WTC11 (cell line): ENCODE measurements around the gene MAP3K21. TPM values are rescaled to one million over a fixed set of nuclear protein-coding genes. Genes with fewer than 3 reads are reported as not detected.

Source experiments
- ATAC-seq: fragments of 200-7000 bp; cut with Tn5 transposase; 2 replicates; pipeline ENCODE4 v1.10.0; 2021; ENCODE audit warnings: mild to moderate bottlenecking, moderate library complexity
- CTCF ChIA-PET: fragments of 300-600 bp; sonication (Branson Sonifier 250); formaldehyde crosslinking; loops from one replicate; lab custom pipeline; 2021; ENCODE audit warnings: antibody characterized with exemption; lab: Charles Lee
- POLR2A ChIA-PET: fragments of 350-600 bp; sonication (Branson Sonifier 250); formaldehyde crosslinking; loops from one replicate; lab custom pipeline; 2021; ENCODE audit warnings: antibody characterized with exemption; lab: Charles Lee
- DNase-seq: peaks from one replicate; pipeline ENCODE4 v3.0.0; 2021; ENCODE audit warnings: low spot score
- H3K27ac Mint-ChIP-seq: 2 replicates; pipeline ENCODE4 v1.8.0; 2021; ENCODE audit warnings: mixed read lengths
- H3K27me3 Mint-ChIP-seq: 2 replicates; pipeline ENCODE4 v1.8.0; 2021; ENCODE audit warnings: low read depth, mild to moderate bottlenecking, moderate library complexity, mixed read lengths
- H3K36me3 Mint-ChIP-seq: 2 replicates; pipeline ENCODE4 v1.8.0; 2021; ENCODE audit warnings: mixed read lengths
- H3K4me1 Mint-ChIP-seq: 2 replicates; pipeline ENCODE4 v1.8.0; 2022; ENCODE audit warnings: mixed read lengths
- H3K4me3 Mint-ChIP-seq: 2 replicates; pipeline ENCODE4 v1.8.0; 2021; ENCODE audit warnings: mild to moderate bottlenecking, moderate library complexity, mixed read lengths
- H3K9me3 Mint-ChIP-seq: 2 replicates; pipeline ENCODE4 v1.8.0; 2021; ENCODE audit warnings: mixed read lengths
- ARID4B ChIP-seq: sonication (generic); formaldehyde crosslinking; IDR thresholded peaks from 2 replicates; pipeline ENCODE4 v1.8.0; 2023; ENCODE audit warnings: missing genetic modification reagents, mild to moderate bottlenecking, borderline replicate concordance
- CTCF ChIP-seq: fragments of 200-600 bp; IDR thresholded peaks from 2 replicates; pipeline ENCODE4 v1.8.0; 2022; ENCODE audit warnings: antibody characterized with exemption
- ELF4 ChIP-seq: sonication (generic); formaldehyde crosslinking; IDR thresholded peaks from 2 replicates; pipeline ENCODE4 v1.8.1; 2022; ENCODE audit warnings: low read depth, mild to moderate bottlenecking, moderate library complexity, missing genetic modification reagents
- EMX1 ChIP-seq: fragments of 250-450 bp; sonication (Bioruptor Pico); IDR thresholded peaks from 2 replicates; pipeline ENCODE4 v1.8.0; 2021; ENCODE audit warnings: mild to moderate bottlenecking
- FOXP1 ChIP-seq: sonication (generic); formaldehyde crosslinking; IDR thresholded peaks from 2 replicates; pipeline ENCODE4 v1.8.0; 2022; ENCODE audit warnings: missing genetic modification reagents, mild to moderate bottlenecking, moderate library complexity, borderline replicate concordance
- HMGA2 ChIP-seq: fragments of 250-450 bp; sonication (Bioruptor Pico); IDR thresholded peaks from 2 replicates; pipeline ENCODE4 v1.4.0; 2021; ENCODE audit warnings: mild to moderate bottlenecking, moderate library complexity
- IRF1 ChIP-seq: sonication (generic); formaldehyde crosslinking; IDR thresholded peaks from 2 replicates; pipeline ENCODE4 v1.8.0; 2023; ENCODE audit warnings: missing genetic modification reagents
- JAZF1 ChIP-seq: fragments of 250-450 bp; sonication (Bioruptor Pico); IDR thresholded peaks from 2 replicates; pipeline ENCODE4 v1.9.0; 2021; ENCODE audit warnings: moderate library complexity, mild to moderate bottlenecking, inconsistent platforms
- MXD4 ChIP-seq: fragments of 250-450 bp; sonication (Bioruptor Pico); IDR thresholded peaks from 2 replicates; pipeline ENCODE4 v1.8.0; 2021; ENCODE audit warnings: mild to moderate bottlenecking, moderate library complexity, borderline replicate concordance
- NFATC4 ChIP-seq: fragments of 250-450 bp; sonication (Bioruptor Pico); IDR thresholded peaks from 2 replicates; pipeline ENCODE4 v1.9.0; 2021; ENCODE audit warnings: mild to moderate bottlenecking
- NFE2L1 ChIP-seq: sonication (generic); formaldehyde crosslinking; IDR thresholded peaks from 2 replicates; pipeline ENCODE4 v1.8.1; 2023; ENCODE audit warnings: missing genetic modification reagents
- NFYB ChIP-seq: sonication (generic); formaldehyde crosslinking; conservative IDR thresholded peaks from 2 replicates; pipeline ENCODE4 v1.8.0; 2022; ENCODE audit warnings: low read depth, missing genetic modification reagents
- OVOL2 ChIP-seq: fragments of 250-450 bp; sonication (Bioruptor Pico); IDR thresholded peaks from 2 replicates; pipeline ENCODE4 v1.9.0; 2021; ENCODE audit warnings: mild to moderate bottlenecking, borderline replicate concordance
- PRDM15 ChIP-seq: sonication (generic); formaldehyde crosslinking; IDR thresholded peaks from 2 replicates; pipeline ENCODE4 v1.8.0; 2022; ENCODE audit warnings: missing genetic modification reagents
- RELA ChIP-seq: sonication (generic); formaldehyde crosslinking; IDR thresholded peaks from 2 replicates; pipeline ENCODE4 v1.8.1; 2022; ENCODE audit warnings: missing genetic modification reagents, mild to moderate bottlenecking, borderline replicate concordance
- SOX15 ChIP-seq: fragments of 250-450 bp; sonication (Bioruptor Pico); IDR thresholded peaks from 2 replicates; pipeline ENCODE4 v1.9.0; 2021; ENCODE audit warnings: mild to moderate bottlenecking
- ZNF281 ChIP-seq: sonication (generic); formaldehyde crosslinking; IDR thresholded peaks from 2 replicates; pipeline ENCODE4 v1.8.0; 2023; ENCODE audit warnings: mild to moderate bottlenecking, missing genetic modification reagents
- ZNF423 ChIP-seq: fragments of 250-450 bp; sonication (Bioruptor Pico); IDR thresholded peaks from 2 replicates; pipeline ENCODE4 v2.1.2; 2022; ENCODE audit warnings: mild to moderate bottlenecking, moderate library complexity
- total RNA-seq: library from RNA; stranded (reverse); gene quantifications from 3 replicates; pipeline ENCODE4 v1.2.3, GENCODE V29; 2021

Gene MAP3K21
- total RNA-seq, 1 experiment from 2014 or later: 24.0 TPM

- ChIA-PET CTCF (interaction anchor here (1.5 kb wide), 1 partner anchor 20 kb away, joined by 6 read pairs; no protein-coding TSS in a partner anchor), POLR2A (no interaction called here)
- Mint-ChIP-seq H3K4me3 (no peak overlapping the region), H3K4me1 (no peaks in the 10 kb centered on the region), H3K27ac (no peak overlapping the region), H3K36me3 (0 out of 2 replicates have a peak, but pooled peaks cover 5% of the 10 kb centered on the region), H3K9me3 (peaks cover 22% of the 10 kb centered on the region), H3K27me3 (no peaks in the 10 kb centered on the region)
- no peak for DNase-seq
- no peak for ATAC-seq
- TF ChIP-seq SOX15 (CRISPR knock-in tag) (no peak), PRDM15 (no peak), OVOL2 (no peak), MXD4 (CRISPR knock-in tag) (no peak), ARID4B (CRISPR knock-in tag) (no peak), RELA (CRISPR knock-in tag) (no peak), NFATC4 (no peak), ZNF423 (CRISPR knock-in tag) (no peak), HMGA2 (CRISPR knock-in tag) (no peak), JAZF1 (CRISPR knock-in tag) (no peak), ELF4 (CRISPR knock-in tag) (no peak), IRF1 (CRISPR knock-in tag) (no peak), NFYB (CRISPR knock-in tag) (no peak), FOXP1 (CRISPR knock-in tag) (no peak), CTCF (no peak), ZNF281 (no peak), NFE2L1 (CRISPR knock-in tag) (no peak), EMX1 (CRISPR knock-in tag) (no peak)
Measured at GRCh38 chr1:233421293-233421692, 93.8 kb downstream of the MAP3K21 start.
